HG02870 (cell line): ENCODE measurements around the gene ENTPD6.

Experiments used
- ATAC-seq: cut with Tn5 transposase; IDR thresholded peaks from one replicate; pipeline ENCODE4 v1.9.1; 2021; ENCODE audit warnings: mild to moderate bottlenecking, moderate library complexity; ENCODE audit not compliant: unreplicated experiment

The ENTPD6 gene

DNA sequence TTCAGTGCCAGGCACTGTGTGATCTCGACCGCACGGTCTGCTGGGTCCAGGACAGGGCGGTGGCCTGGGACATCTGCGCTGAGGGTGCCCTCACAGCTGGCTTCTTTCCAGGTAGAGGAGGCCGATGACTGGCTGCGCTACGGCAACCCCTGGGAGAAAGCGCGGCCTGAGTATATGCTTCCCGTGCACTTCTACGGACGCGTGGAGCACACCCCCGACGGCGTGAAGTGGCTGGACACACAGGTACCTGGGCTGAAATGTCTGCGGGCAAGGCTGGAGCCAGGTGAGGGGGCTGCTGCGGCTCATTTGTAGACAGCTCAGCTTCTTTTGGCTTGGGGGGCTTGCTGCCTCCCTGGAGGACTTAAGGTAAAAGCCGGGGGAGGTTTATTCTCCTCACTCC is 79.0 kb downstream of the ENTPD6 start:
- ATAC-seq = no peak

DNA sequence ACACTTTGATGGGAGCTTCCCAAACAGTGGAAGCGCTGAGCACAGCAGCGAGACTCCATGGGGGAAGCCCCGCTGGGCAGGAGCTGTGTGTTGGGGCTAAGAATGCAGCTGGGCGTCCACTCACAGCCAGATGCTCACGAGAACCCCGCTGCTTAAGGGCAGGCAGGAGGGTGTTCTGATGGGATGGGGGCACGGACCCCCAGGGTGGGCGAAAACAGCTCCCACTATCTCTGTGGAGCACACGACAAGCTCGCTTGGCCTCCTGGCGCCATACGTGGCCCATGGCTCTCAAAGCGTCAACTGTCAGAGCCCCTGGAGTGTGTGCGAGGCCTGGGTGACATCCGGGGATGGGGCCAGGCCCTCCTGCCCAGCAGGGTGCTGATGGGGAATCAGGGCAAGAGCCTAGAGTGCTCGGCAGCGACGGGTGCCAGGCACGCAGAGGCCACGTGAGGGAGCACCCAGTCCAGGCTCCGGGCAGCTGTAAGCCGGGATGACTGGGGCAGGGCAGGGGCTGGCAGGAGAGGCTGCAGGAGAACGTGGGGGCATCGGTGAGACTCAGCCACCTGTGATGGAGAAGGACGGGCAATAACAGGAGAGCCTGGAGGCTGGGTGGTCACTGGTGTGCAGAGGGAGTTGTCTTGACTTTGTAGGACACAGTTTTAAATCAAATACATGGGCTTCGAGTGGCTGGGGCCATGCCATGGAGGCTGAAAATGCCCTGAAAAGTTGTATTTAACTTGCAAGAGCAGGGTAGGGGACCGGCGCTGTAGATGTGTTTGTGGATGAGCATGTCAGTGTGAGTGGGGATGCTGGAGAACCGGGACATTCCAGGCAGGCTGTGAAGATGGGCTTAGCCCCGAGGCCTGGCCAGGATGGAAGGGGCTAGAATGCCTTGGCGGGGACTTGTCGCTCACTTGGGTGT is 79.6 kb downstream of the ENTPD6 start:
- no peak for ATAC-seq

DNA sequence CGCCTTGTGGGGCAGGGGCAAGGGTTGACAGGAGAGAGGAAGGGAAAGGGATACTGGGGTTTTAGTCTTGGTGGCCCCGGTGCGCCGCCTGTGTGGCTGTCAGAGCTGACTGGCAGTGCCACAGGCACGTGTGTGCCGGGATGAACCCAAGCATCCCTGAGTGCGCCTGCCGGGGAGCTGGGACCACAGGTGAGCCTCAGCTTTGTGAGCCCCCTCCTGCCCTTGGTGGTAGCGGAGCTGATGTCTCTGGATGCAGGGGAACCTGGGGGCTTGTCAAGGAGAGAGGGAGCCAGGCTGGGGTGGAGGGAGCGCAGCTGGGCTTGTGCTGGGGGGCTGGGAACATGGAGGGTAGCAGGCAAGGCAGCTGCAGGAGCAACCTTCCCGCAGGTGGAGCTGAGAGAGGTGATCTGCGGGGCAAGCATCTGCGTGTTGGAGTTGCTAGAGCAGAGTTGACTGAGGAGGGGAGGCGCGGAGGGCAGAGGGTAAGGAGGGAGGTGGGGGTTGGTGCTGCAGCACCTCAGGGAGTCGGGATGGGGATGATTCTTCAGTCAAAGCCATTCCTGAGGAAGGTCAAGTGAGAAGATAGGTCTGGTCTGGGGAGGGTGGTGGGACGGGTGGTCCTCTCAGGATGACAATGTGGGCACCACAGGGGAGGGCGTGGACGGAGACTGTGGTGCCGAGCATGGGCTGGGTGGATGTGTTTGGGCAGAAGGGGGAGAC is 80.5 kb downstream of the ENTPD6 start:
- no peak for ATAC-seq
